Fibroblast of mammary gland (primary cell): ENCODE measurements around the gene GLI1.
"Not testable (repeated sequence)": the region's sequence is repeated elsewhere in the genome, so short reads cannot be mapped to it uniquely, and the experiment has no call there.

Source experiments
- DNase-seq: peaks from one replicate; pipeline ENCODE4 v3.0.0-alpha.2; 2010; ENCODE audit warnings: low read depth
- H3K4me3 ChIP-seq: 2 replicates; pipeline ENCODE4 v1.5.1; 2011; ENCODE audit warnings: low read depth, mild to moderate bottlenecking, low read length, moderate library complexity; ENCODE audit not compliant: control insufficient read depth
- TF ChIP-seq, protein P1 (sequence below): conservative IDR thresholded peaks from 2 replicates; pipeline ENCODE4 v1.5.1; 2011; ENCODE audit warnings: low read depth, low read length, inconsistent platforms; ENCODE audit not compliant: control insufficient read depth, insufficient read depth

The GLI1 gene

DNA sequence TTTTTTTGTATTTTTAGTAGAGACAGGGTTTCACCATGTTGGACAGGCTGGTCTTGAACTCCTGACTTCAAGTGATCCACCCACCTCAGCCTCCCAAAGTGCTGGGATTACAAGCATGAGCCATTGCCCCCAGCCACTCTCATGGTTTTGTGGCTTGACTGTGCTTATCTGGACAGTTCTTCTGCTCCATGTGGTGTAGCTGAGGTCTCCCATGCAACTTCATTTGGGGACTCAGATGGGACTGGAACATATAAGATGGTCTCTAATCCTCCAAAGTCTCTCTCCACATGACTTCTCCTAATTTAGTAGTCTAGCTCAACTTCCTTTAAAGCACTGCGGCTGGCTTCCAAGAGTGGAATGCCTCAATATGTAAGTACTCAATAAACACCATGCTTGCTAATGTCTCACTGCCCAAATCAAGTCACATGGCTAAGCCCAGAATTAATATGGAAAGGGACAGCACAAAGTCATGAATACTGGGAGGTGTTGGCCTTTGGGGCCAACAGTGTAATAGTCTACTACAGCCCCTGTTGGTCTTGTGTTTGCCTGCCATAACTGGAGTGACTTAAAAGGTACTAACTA lies 17.6 kb upstream of the GLI1 start:
- TF ChIP-seq, protein P1, sequence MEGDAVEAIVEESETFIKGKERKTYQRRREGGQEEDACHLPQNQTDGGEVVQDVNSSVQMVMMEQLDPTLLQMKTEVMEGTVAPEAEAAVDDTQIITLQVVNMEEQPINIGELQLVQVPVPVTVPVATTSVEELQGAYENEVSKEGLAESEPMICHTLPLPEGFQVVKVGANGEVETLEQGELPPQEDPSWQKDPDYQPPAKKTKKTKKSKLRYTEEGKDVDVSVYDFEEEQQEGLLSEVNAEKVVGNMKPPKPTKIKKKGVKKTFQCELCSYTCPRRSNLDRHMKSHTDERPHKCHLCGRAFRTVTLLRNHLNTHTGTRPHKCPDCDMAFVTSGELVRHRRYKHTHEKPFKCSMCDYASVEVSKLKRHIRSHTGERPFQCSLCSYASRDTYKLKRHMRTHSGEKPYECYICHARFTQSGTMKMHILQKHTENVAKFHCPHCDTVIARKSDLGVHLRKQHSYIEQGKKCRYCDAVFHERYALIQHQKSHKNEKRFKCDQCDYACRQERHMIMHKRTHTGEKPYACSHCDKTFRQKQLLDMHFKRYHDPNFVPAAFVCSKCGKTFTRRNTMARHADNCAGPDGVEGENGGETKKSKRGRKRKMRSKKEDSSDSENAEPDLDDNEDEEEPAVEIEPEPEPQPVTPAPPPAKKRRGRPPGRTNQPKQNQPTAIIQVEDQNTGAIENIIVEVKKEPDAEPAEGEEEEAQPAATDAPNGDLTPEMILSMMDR, result no peak
- no peak overlapping the region for H3K4me3 ChIP-seq
- no peak for DNase-seq

DNA sequence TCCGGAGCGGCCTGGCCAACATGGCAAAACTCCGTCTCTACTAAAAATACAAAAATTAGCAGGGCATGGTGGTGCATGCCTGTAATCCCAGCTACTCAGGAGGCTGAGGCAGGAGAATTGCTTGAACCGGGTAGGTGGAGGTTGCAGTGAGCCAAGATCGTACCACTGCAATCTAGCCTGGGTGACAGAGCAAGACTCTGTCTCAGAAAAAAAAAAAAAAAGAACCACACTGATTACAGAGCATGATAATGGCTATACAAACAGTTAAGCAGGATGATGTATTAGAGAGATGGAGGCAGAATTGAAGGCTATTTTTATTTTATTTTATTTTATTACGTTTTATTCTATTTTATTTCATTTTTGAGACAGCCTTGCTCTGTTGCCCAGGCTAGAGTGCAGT lies 15.2 kb upstream of the GLI1 start:
- not testable (repeated sequence) for DNase-seq, H3K4me3 ChIP-seq

DNA sequence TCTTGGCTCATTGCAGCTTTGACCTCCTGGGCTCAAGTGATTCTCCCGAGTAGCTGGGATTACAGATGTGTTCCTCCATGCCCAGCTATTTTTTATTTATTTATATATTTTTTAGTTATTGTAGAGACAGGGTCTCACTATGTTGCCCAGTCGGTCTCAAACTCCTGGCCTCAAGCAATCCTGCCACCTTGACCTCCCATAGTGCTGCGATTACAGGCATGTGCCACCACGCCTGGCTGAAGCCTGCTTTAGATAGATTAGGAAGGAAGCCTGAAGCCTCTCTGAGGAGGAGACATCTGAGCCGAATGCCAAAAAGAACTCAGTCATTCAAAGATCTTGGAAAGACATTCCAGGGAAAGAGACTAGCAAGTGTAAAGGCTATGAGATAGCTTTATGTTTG lies 14.8 kb upstream of the GLI1 start:
- no peak overlapping the region for H3K4me3 ChIP-seq
- no peak for DNase-seq
- TF ChIP-seq, protein P1, result no peak

DNA sequence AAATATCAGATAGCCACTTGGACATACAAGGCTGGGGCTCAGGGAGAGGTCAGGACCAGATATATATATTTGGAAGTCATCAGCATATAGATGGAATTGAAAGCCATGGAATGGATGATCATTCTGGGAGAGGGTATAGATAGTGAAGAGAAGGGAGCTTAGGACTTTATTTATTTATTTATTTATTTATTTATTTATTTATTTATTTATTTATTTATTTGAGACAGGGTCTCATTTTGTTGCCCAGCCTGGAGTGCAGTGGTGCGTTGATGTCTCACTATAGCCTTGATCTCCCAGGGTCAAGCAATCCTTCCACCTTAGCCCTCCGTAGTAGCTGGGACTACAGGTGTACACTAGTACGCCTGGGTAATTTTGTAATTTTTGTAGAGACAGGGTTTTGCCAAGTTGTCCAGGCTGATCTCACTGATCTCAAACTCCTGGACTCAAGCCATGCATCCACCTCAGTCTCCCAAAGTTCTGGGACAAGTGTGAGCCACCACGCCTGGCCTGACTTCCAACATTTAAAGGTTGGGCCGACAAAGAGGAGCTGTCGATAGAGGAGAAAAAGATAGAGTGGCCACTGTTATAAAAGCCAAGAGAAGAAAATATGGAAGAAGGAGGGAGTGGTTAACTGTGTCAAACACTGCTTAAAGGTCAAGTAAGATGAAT lies 13.2 kb upstream of the GLI1 start:
- TF ChIP-seq, protein P1, result no peak
- no peak overlapping the region for H3K4me3 ChIP-seq
- DNase-seq, result no peak

DNA sequence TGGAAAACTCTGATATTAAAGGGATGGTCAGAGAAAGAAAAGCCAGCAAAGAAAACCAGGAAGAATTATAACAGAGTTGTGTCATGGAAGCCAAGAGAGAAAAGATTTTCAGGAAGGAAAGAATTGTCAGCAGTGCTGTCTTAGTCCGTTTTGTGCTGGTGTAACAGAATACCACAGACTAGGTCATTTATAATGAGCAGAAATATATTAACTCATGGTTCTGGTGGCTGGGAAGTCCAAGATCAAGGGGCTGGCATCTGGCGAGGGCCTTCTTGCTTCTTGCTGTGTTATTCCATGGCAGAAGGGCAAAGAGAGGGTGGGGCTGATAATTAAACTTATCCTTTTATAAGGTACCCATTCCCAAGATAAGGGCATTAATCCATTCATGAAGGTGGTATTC lies 10.9 kb upstream of the GLI1 start:
- TF ChIP-seq, protein P1, result no peak
- no peak for DNase-seq
- H3K4me3 ChIP-seq, result no peak overlapping the region

DNA sequence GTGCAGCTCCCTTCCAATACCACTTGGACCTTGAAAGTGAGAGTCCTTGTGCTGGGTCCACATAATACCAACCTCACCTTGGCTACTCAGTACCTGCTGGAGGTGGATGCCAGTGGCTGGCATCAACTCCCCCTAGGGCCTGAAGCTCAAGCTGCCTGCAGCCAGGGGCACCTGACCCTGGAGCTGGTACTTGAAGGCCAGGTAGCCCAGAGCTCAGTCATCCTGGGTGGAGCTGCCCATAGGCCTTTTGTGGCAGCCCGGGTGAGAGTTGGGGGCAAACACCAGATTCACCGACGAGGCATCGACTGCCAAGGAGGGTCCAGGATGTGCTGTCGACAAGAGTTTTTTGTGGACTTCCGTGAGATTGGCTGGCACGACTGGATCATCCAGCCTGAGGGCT lies 10.2 kb upstream of the GLI1 start:
- no peak overlapping the region for H3K4me3 ChIP-seq
- TF ChIP-seq, protein P1, result no peak
- DNase-seq, result no peak

DNA sequence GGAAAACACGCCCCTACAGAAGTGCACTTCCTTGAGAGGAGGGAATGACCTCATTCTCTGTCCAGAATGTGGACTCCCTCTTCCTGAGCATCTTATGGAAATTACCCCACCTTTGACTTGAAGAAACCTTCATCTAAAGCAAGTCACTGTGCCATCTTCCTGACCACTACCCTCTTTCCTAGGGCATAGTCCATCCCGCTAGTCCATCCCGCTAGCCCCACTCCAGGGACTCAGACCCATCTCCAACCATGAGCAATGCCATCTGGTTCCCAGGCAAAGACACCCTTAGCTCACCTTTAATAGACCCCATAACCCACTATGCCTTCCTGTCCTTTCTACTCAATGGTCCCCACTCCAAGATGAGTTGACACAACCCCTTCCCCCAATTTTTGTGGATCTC lies 9.5 kb upstream of the GLI1 start:
- H3K4me3 ChIP-seq, result no peak overlapping the region
- TF ChIP-seq, protein P1, result no peak
- no peak for DNase-seq
